ENCODE results near the gene PATE3.

DNA sequence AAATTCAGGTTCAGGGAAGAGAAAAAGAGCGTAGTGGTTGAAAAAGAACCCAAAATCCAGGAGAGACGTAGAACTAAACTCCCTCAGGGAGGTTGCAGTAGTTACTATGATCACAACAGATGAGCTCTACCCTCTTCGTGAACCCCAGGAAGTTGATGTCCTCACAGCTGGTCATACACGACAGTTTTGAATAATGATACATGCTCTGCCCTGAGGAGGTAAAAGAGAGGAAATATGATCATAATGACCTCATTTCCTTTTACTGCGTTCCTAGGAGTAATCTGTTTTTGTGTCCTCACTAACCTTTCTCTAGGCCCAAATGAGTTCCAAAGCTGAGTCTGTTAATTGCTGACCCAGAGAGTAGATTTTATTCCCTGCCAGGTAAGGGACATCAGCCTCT is 10.6 kb upstream of the PATE3 start:
- TF ChIP-seq CTCF (IDR thresholded peaks at IDR 0.05 in 4 of 5, conservative IDR thresholded peaks at IDR 0.05 in 1 of 5) (no peak), POLR2A (IDR thresholded peaks at IDR 0.05) (no peak)
